Activated CD4-positive, alpha-beta T cell treated with anti-CD3 and anti-CD28 coated beads, Interleukin-2, amount 10 ng/mL, durations not matched to agents 7 days and 5 days (primary cell): ENCODE results near the gene PALB2. TPM values are rescaled to one million over a fixed set of nuclear protein-coding genes. Genes with fewer than 3 reads are reported as not detected.
"Not testable (repeated sequence)": the region's sequence is repeated elsewhere in the genome, so short reads cannot be mapped to it uniquely, and the experiment has no call there.

Source experiments
- CTCF ChIA-PET: fragments of 350-600 bp; sonication (Branson Sonifier 250); formaldehyde crosslinking; loops from one replicate; lab custom pipeline; 2021; ENCODE audit warnings: antibody characterized with exemption; lab: Charles Lee
- POLR2A ChIA-PET: fragments of 350-600 bp; sonication (Branson Sonifier 250); formaldehyde crosslinking; loops from one replicate; lab custom pipeline; 2021; ENCODE audit warnings: antibody characterized with exemption; lab: Charles Lee
- DNase-seq: peaks from one replicate; pipeline ENCODE4 v3.0.0-alpha.2; 2020
- H3K27ac Mint-ChIP-seq: one replicate; pipeline ENCODE4 v1.8.0; 2021; ENCODE audit warnings: mild to moderate bottlenecking, moderate library complexity, mixed read lengths
- H3K27me3 Mint-ChIP-seq: one replicate; pipeline ENCODE4 v1.8.0; 2021; ENCODE audit warnings: mixed read lengths
- H3K36me3 Mint-ChIP-seq: one replicate; pipeline ENCODE4 v1.8.0; 2021; ENCODE audit warnings: low read depth, mixed read lengths
- H3K4me1 Mint-ChIP-seq: one replicate; pipeline ENCODE4 v1.8.0; 2021; ENCODE audit warnings: mixed read lengths
- H3K4me3 Mint-ChIP-seq: one replicate; pipeline ENCODE4 v1.8.0; 2021; ENCODE audit warnings: mild to moderate bottlenecking, moderate library complexity, mixed read lengths
- H3K9me3 Mint-ChIP-seq: one replicate; pipeline ENCODE4 v1.8.0; 2021; ENCODE audit warnings: mixed read lengths
- total RNA-seq, 2 experiments: library from RNA; stranded (reverse); gene quantifications; one replicate each; pipeline ENCODE4 v1.2.3, GENCODE V29; 2021

PALB2 gene
- total RNA-seq, 2 experiments from 2014 or later = 19.2 to 21.6 TPM

GRCh38 chr16:23631874-23632273 lies 9.2 kb downstream of the PALB2 start:
- H3K4me1 Mint-ChIP-seq = peaks cover 16% of the 10 kb centered on the region
- H3K36me3 Mint-ChIP-seq = peaks cover 35% of the 10 kb centered on the region
- H3K27me3 Mint-ChIP-seq, POLR2A ChIA-PET, CTCF ChIA-PET, H3K9me3 Mint-ChIP-seq, H3K27ac Mint-ChIP-seq, DNase-seq, H3K4me3 Mint-ChIP-seq: not testable (repeated sequence)

GRCh38 chr16:23629516-23629915 lies 11.6 kb downstream of the PALB2 start:
- Mint-ChIP-seq H3K36me3 (peaks cover 30% of the 10 kb centered on the region), H3K27ac (no peak overlapping the region)
- CTCF ChIA-PET = interaction anchor here (0.8 to 1.5 kb wide), 2 partner anchors 9 to 12 kb away, joined by 3 read pairs; partner anchors contain the start of genes DCTN5 and PALB2

GRCh38 chr16:23624092-23624491 lies 17.0 kb downstream of the PALB2 start:
- Mint-ChIP-seq H3K4me3 (no peak overlapping the region), H3K36me3 (peaks cover 31% of the 10 kb centered on the region), H3K9me3 (no peaks in the 10 kb centered on the region), H3K27ac (no peak overlapping the region), H3K27me3 (no peaks in the 10 kb centered on the region), H3K4me1 (no peaks in the 10 kb centered on the region)
- DNase-seq = no peak
- POLR2A ChIA-PET = no interaction called here
- CTCF ChIA-PET = no interaction called here

More at GRCh38 chr16:23629516-23629915, 11.6 kb downstream of the PALB2 start:
- DNase-seq = no peak
- peaks cover 13% of the 10 kb centered on the region for H3K4me1 Mint-ChIP-seq
- H3K9me3 Mint-ChIP-seq = no peaks in the 10 kb centered on the region
- no peak overlapping the region for H3K4me3 Mint-ChIP-seq
- no peaks in the 10 kb centered on the region for H3K27me3 Mint-ChIP-seq
- POLR2A ChIA-PET = no interaction called here

- H3K27ac Mint-ChIP-seq = no peak overlapping the region
- ChIA-PET CTCF (interaction anchor here (0.6 kb wide), 1 partner anchor 75 kb away, joined by 3 read pairs; no protein-coding TSS in a partner anchor), POLR2A (no interaction called here)
- no peak for DNase-seq
- H3K36me3 Mint-ChIP-seq = peaks cover 20% of the 10 kb centered on the region
- no peaks in the 10 kb centered on the region for H3K27me3 Mint-ChIP-seq
- H3K4me3 Mint-ChIP-seq = no peak overlapping the region
- no peaks in the 10 kb centered on the region for H3K4me1 Mint-ChIP-seq
- no peaks in the 10 kb centered on the region for H3K9me3 Mint-ChIP-seq
These were observed 25.3 kb downstream of the PALB2 start for GRCh38 chr16:23615805-23616204.

- POLR2A ChIA-PET = no interaction called here
- Mint-ChIP-seq H3K4me1 (no peaks in the 10 kb centered on the region), H3K27me3 (no peaks in the 10 kb centered on the region), H3K36me3 (peaks cover 17% of the 10 kb centered on the region), H3K4me3 (no peak overlapping the region), H3K9me3 (no peaks in the 10 kb centered on the region), H3K27ac (no peak overlapping the region)
- CTCF ChIA-PET = no interaction called here
- no peak for DNase-seq
These were observed 29.2 kb downstream of the PALB2 start for GRCh38 chr16:23611936-23612335.

GRCh38 chr16:23610905-23611304 lies 30.2 kb downstream of the PALB2 start:
- POLR2A ChIA-PET, H3K27me3 Mint-ChIP-seq, H3K4me3 Mint-ChIP-seq, H3K4me1 Mint-ChIP-seq, H3K9me3 Mint-ChIP-seq, H3K27ac Mint-ChIP-seq, DNase-seq: not testable (repeated sequence)
- peaks cover 14% of the 10 kb centered on the region for H3K36me3 Mint-ChIP-seq
- CTCF ChIA-PET = interaction anchor here (0.6 kb wide), 1 partner anchor 695 kb away, joined by 4 read pairs; no protein-coding TSS in a partner anchor

- no peak for DNase-seq
- H3K27me3 Mint-ChIP-seq = no peaks in the 10 kb centered on the region
- H3K9me3 Mint-ChIP-seq = no peaks in the 10 kb centered on the region
- H3K27ac Mint-ChIP-seq = no peak overlapping the region
- CTCF ChIA-PET = interaction anchor here (0.5 to 0.6 kb wide), 2 partner anchors 8 to 10 kb away, joined by 3 read pairs; no protein-coding TSS in a partner anchor
- POLR2A ChIA-PET = interaction anchor here (0.5 kb wide), 1 partner anchor 14 kb away, joined by 3 read pairs; the partner anchor contains the start of gene NDUFAB1
- no peak overlapping the region for H3K4me3 Mint-ChIP-seq
- no peaks in the 10 kb centered on the region for H3K4me1 Mint-ChIP-seq
- H3K36me3 Mint-ChIP-seq = peaks cover 13% of the 10 kb centered on the region
These were observed 31.2 kb downstream of the PALB2 start for GRCh38 chr16:23609929-23610328.

- Mint-ChIP-seq H3K27me3 (no peaks in the 10 kb centered on the region), H3K27ac (peak overlapping the region; percentile 25), H3K4me3 (no peak overlapping the region), H3K9me3 (no peaks in the 10 kb centered on the region), H3K4me1 (no peaks in the 10 kb centered on the region), H3K36me3 (peaks cover 12% of the 10 kb centered on the region)
- no peak for DNase-seq
- CTCF ChIA-PET = interaction anchor here (0.7 to 2.9 kb wide), 2 partner anchors 11 to 1499 kb away, joined by 3 to 10 read pairs; no protein-coding TSS in a partner anchor
- POLR2A ChIA-PET = no interaction called here
These were observed 32.9 kb downstream of the PALB2 start for GRCh38 chr16:23608194-23608593.

- no peaks in the 10 kb centered on the region for H3K4me1 Mint-ChIP-seq
- ChIA-PET CTCF (interaction anchor here (0.7 to 2.9 kb wide), 2 partner anchors 10 to 1499 kb away, joined by 3 to 10 read pairs; no protein-coding TSS in a partner anchor), POLR2A (no interaction called here)
- peaks cover 13% of the 10 kb centered on the region for H3K36me3 Mint-ChIP-seq
- H3K4me3 Mint-ChIP-seq = no peak overlapping the region
- H3K27ac Mint-ChIP-seq = no peak overlapping the region
- no peaks in the 10 kb centered on the region for H3K27me3 Mint-ChIP-seq
- no peaks in the 10 kb centered on the region for H3K9me3 Mint-ChIP-seq
- DNase-seq = no peak
These were observed 33.4 kb downstream of the PALB2 start for GRCh38 chr16:23607726-23608125.

- CTCF ChIA-PET = interaction anchor here (1.2 to 2.2 kb wide), 10 partner anchors 8 to 161 kb away, joined by 3 to 10 read pairs (median 3); partner anchors contain the start of gene UBFD1
- no peak overlapping the region for H3K4me3 Mint-ChIP-seq
- POLR2A ChIA-PET = no interaction called here
- no peaks in the 10 kb centered on the region for H3K27me3 Mint-ChIP-seq
- H3K9me3 Mint-ChIP-seq = no peaks in the 10 kb centered on the region
- peak; percentile 22 for DNase-seq
- H3K36me3 Mint-ChIP-seq = peaks cover 9% of the 10 kb centered on the region
- peaks cover 29% of the 10 kb centered on the region for H3K4me1 Mint-ChIP-seq
- peak overlapping the region; percentile 54 for H3K27ac Mint-ChIP-seq
These were observed 43.9 kb downstream of the PALB2 start for GRCh38 chr16:23597003-23597756.

GRCh38 chr16:23595951-23596720 lies 45.0 kb downstream of the PALB2 start, which contains the start of gene NDUFAB1:
Gene NDUFAB1, minus strand, starts transcription at chr16:23596316. Its CDS starts 26 bp downstream, at chr16:23596290.
- CTCF ChIA-PET = interaction anchor here (1.2 to 2.2 kb wide), 10 partner anchors 9 to 160 kb away, joined by 3 to 10 read pairs (median 3); partner anchors contain the start of gene UBFD1
- Mint-ChIP-seq H3K27ac (peak within 1 kb of the TSS; percentile 83), H3K4me1 (peaks cover 30% of the 10 kb centered on the region), H3K9me3 (no peaks in the 10 kb centered on the region), H3K36me3 (peaks cover 13% of the 10 kb centered on the region), H3K27me3 (no peaks in the 10 kb centered on the region), H3K4me3 (peak within 1 kb of the TSS; percentile 82)
- DNase-seq = peak; percentile 91
- POLR2A ChIA-PET = interaction anchor here (0.6 kb wide), 1 partner anchor 14 kb away, joined by 3 read pairs; no protein-coding TSS in a partner anchor

- H3K9me3 Mint-ChIP-seq = no peaks in the 10 kb centered on the region
- peak overlapping the region; percentile 64 for H3K27ac Mint-ChIP-seq
- ChIA-PET POLR2A (no interaction called here), CTCF (interaction anchor here (0.7 kb wide), 1 partner anchor 1630 kb away, joined by 4 read pairs; no protein-coding TSS in a partner anchor)
- H3K27me3 Mint-ChIP-seq = no peaks in the 10 kb centered on the region
- peaks cover 18% of the 10 kb centered on the region for H3K36me3 Mint-ChIP-seq
- H3K4me1 Mint-ChIP-seq = peaks cover 30% of the 10 kb centered on the region
- DNase-seq = peak; percentile 8
- H3K4me3 Mint-ChIP-seq = peak overlapping the region; percentile 82
These were observed 45.7 kb downstream of the PALB2 start for GRCh38 chr16:23595246-23595950.
